Neural cell (in vitro differentiated cells): ENCODE data around the gene LDHD. TPM values are rescaled to one million over a fixed set of nuclear protein-coding genes. Genes with fewer than 3 reads are reported as not detected.

Experiments
- H2AFZ ChIP-seq: fragments of 200-600, 300-800 bp; sonication (generic), shearing (Covaris generic); 2 replicates; pipeline ENCODE4 v1.6.0; 2014; ENCODE audit warnings: low read depth, mild to moderate bottlenecking, antibody characterized with exemption, low read length, moderate library complexity
- H3F3A ChIP-seq: fragments of 200-600 bp; shearing (Covaris generic); 2 replicates; pipeline ENCODE4 v1.6.1; 2016; ENCODE audit warnings: mild to moderate bottlenecking, moderate library complexity, mixed read lengths, antibody characterized with exemption, low read length; ENCODE audit not compliant: insufficient read depth, poor library complexity, severe bottlenecking
- H3K27ac ChIP-seq: fragments of 200-600, 300-800 bp; sonication (generic), shearing (Covaris generic); 2 replicates; pipeline ENCODE4 v1.5.1; 2014; ENCODE audit warnings: mild to moderate bottlenecking, low read length, moderate library complexity
- H3K27me3 ChIP-seq: fragments of 300-800, 200-600 bp; sonication (generic), shearing (Covaris generic); 2 replicates; pipeline ENCODE4 v1.6.0; 2014; ENCODE audit warnings: mild to moderate bottlenecking, low read depth, low read length, moderate library complexity; ENCODE audit not compliant: insufficient read depth
- H3K36me3 ChIP-seq: fragments of 300-800, 200-600 bp; sonication (generic), shearing (Covaris generic); 2 replicates; pipeline ENCODE4 v1.5.1; 2014; ENCODE audit warnings: mild to moderate bottlenecking, antibody characterized with exemption, low read length, moderate library complexity; ENCODE audit not compliant: insufficient read depth
- H3K4me2 ChIP-seq: fragments of 300-800, 200-600 bp; sonication (generic), shearing (Covaris generic); 2 replicates; pipeline ENCODE4 v1.6.0; 2014; ENCODE audit warnings: mild to moderate bottlenecking, low read length
- H3K4me3 ChIP-seq: fragments of 300-800, 200-600 bp; sonication (generic), shearing (Covaris generic); 2 replicates; pipeline ENCODE4 v1.5.1; 2014; ENCODE audit warnings: mild to moderate bottlenecking, low read length, moderate library complexity
- H3K79me2 ChIP-seq: fragments of 200-600 bp; shearing (Covaris generic); replicated peaks from 2 replicates; pipeline ENCODE4 v1.6.0; 2014; ENCODE audit warnings: mild to moderate bottlenecking, low read length, moderate library complexity; ENCODE audit not compliant: insufficient read depth
- H3K9ac ChIP-seq: fragments of 300-800, 200-600 bp; sonication (generic), shearing (Covaris generic); 2 replicates; pipeline ENCODE4 v1.6.1; 2016; ENCODE audit warnings: mild to moderate bottlenecking, low read length, mixed read lengths
- H3K9me2 ChIP-seq: fragments of 200-600 bp; shearing (Covaris generic); 2 replicates; pipeline ENCODE4 v1.6.1; 2016; ENCODE audit warnings: mild to moderate bottlenecking, low read length, mixed read lengths; ENCODE audit not compliant: insufficient read depth
- H3K9me3 ChIP-seq: fragments of 200-600, 300-800 bp; sonication (generic), shearing (Covaris generic); 2 replicates; pipeline ENCODE4 v1.6.1; 2016; ENCODE audit warnings: mild to moderate bottlenecking, mixed run types, low read length, moderate library complexity, mixed read lengths
- H4K20me1 ChIP-seq: fragments of 200-600 bp; shearing (Covaris generic); 2 replicates; pipeline ENCODE4 v1.6.1; 2016; ENCODE audit warnings: mild to moderate bottlenecking, mixed run types; ENCODE audit not compliant: insufficient read depth
- EP300 ChIP-seq: fragments of 450-650 bp; conservative IDR thresholded peaks from 2 replicates; pipeline ENCODE4 v1.6.1; 2014; ENCODE audit warnings: antibody characterized with exemption, mild to moderate bottlenecking, moderate library complexity; ENCODE audit not compliant: poor library complexity, severe bottlenecking
- EZH2 ChIP-seq: fragments of 200-600, 300-800 bp; shearing (Covaris generic), sonication (generic); IDR thresholded peaks from 2 replicates; pipeline ENCODE4 v1.6.1; 2014; ENCODE audit warnings: antibody characterized with exemption, low read length, borderline replicate concordance, mild to moderate bottlenecking; ENCODE audit not compliant: insufficient read depth, poor library complexity, severe bottlenecking
- MXI1 ChIP-seq: fragments of 450-650 bp; conservative IDR thresholded peaks from 2 replicates; pipeline ENCODE4 v1.6.1; 2014; ENCODE audit warnings: antibody characterized with exemption, mild to moderate bottlenecking; ENCODE audit not compliant: poor library complexity, severe bottlenecking
- POLR2AphosphoS5 ChIP-seq: IDR thresholded peaks from 2 replicates; pipeline ENCODE4 v1.6.1; 2012
- RAD21 ChIP-seq: fragments of 450-650 bp; conservative IDR thresholded peaks from 2 replicates; pipeline ENCODE4 v1.6.1; 2014; ENCODE audit warnings: antibody characterized with exemption, mild to moderate bottlenecking, moderate library complexity
- SMC3 ChIP-seq: fragments of 450-650 bp; conservative IDR thresholded peaks from 2 replicates; pipeline ENCODE4 v1.6.1; 2014; ENCODE audit warnings: antibody characterized with exemption, mild to moderate bottlenecking, moderate library complexity; ENCODE audit not compliant: poor library complexity
- TAF1 ChIP-seq: IDR thresholded peaks from 2 replicates; pipeline ENCODE4 v1.6.1; 2012; ENCODE audit warnings: low read depth
- polyA plus RNA-seq: library from polyadenylated mRNA; depleted of rRNA; stranded (reverse); fragments of >200 nt; gene quantifications from 2 replicates; pipeline ENCODE4 v1.2.3, GENCODE V29; 2014
- TF ChIP-seq, protein P1 (sequence below): IDR thresholded peaks from 2 replicates; pipeline ENCODE4 v1.6.1; 2012; ENCODE audit warnings: borderline replicate concordance
- TF ChIP-seq, protein P2 (sequence below): fragments of 450-650 bp; IDR thresholded peaks from 2 replicates; pipeline ENCODE4 v1.5.1; 2014; ENCODE audit warnings: antibody characterized with exemption, mild to moderate bottlenecking, moderate library complexity; ENCODE audit not compliant: poor library complexity, severe bottlenecking

LDHD gene
- polyA plus RNA-seq, 1 donor from 2014 or later, result not detected

DNA sequence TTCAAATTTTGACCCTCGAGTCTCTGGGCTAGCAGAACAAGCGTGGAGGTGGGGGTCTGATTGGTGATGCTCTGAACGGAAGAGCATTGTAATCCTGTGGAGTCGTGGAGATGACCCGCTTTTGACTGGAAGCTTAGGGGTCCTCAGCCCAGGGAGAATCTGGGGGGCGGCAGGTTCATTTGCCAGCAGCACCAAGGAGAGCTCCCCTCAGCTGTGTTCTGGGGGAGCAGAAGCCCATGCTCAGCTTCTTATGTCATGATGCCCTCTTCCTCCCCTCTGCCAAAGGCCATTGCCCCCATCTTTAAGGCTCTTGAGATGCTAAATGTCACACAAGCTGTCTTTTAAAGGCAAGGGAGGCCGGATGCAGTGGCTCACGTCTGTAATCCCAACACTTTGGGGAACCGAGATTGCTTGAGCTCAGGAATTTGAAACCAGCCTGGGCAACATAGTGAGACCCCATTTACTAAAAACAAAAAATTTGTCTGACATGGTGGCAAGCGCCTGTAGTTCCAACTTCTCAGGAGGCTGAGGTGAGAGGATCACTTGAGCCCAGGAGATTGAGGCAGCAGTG lies 19.3 kb downstream of the LDHD start:
- Histone ChIP-seq H3K9ac (no peak overlapping the region), H3K27ac (no peak overlapping the region), H3K79me2 (peaks cover 3% of the 10 kb centered on the region), H3K4me2 (no peak overlapping the region), H3K9me3 (no peaks in the 10 kb centered on the region), H2AFZ (no peak overlapping the region), H3F3A (no peaks in the 10 kb centered on the region), H4K20me1 (no peaks in the 10 kb centered on the region), H3K27me3 (no peaks in the 10 kb centered on the region), H3K36me3 (no peaks in the 10 kb centered on the region), H3K9me2 (no peaks in the 10 kb centered on the region), H3K4me3 (no peak overlapping the region)
- TF ChIP-seq EZH2 (no peak), RAD21 (no peak), POLR2AphosphoS5 (no peak), SMC3 (no peak), TAF1 (no peak), EP300 (no peak), MXI1 (no peak)
- TF ChIP-seq, protein P1, sequence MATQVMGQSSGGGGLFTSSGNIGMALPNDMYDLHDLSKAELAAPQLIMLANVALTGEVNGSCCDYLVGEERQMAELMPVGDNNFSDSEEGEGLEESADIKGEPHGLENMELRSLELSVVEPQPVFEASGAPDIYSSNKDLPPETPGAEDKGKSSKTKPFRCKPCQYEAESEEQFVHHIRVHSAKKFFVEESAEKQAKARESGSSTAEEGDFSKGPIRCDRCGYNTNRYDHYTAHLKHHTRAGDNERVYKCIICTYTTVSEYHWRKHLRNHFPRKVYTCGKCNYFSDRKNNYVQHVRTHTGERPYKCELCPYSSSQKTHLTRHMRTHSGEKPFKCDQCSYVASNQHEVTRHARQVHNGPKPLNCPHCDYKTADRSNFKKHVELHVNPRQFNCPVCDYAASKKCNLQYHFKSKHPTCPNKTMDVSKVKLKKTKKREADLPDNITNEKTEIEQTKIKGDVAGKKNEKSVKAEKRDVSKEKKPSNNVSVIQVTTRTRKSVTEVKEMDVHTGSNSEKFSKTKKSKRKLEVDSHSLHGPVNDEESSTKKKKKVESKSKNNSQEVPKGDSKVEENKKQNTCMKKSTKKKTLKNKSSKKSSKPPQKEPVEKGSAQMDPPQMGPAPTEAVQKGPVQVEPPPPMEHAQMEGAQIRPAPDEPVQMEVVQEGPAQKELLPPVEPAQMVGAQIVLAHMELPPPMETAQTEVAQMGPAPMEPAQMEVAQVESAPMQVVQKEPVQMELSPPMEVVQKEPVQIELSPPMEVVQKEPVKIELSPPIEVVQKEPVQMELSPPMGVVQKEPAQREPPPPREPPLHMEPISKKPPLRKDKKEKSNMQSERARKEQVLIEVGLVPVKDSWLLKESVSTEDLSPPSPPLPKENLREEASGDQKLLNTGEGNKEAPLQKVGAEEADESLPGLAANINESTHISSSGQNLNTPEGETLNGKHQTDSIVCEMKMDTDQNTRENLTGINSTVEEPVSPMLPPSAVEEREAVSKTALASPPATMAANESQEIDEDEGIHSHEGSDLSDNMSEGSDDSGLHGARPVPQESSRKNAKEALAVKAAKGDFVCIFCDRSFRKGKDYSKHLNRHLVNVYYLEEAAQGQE, result no peak
- TF ChIP-seq, protein P2, sequence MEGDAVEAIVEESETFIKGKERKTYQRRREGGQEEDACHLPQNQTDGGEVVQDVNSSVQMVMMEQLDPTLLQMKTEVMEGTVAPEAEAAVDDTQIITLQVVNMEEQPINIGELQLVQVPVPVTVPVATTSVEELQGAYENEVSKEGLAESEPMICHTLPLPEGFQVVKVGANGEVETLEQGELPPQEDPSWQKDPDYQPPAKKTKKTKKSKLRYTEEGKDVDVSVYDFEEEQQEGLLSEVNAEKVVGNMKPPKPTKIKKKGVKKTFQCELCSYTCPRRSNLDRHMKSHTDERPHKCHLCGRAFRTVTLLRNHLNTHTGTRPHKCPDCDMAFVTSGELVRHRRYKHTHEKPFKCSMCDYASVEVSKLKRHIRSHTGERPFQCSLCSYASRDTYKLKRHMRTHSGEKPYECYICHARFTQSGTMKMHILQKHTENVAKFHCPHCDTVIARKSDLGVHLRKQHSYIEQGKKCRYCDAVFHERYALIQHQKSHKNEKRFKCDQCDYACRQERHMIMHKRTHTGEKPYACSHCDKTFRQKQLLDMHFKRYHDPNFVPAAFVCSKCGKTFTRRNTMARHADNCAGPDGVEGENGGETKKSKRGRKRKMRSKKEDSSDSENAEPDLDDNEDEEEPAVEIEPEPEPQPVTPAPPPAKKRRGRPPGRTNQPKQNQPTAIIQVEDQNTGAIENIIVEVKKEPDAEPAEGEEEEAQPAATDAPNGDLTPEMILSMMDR, result no peak

DNA sequence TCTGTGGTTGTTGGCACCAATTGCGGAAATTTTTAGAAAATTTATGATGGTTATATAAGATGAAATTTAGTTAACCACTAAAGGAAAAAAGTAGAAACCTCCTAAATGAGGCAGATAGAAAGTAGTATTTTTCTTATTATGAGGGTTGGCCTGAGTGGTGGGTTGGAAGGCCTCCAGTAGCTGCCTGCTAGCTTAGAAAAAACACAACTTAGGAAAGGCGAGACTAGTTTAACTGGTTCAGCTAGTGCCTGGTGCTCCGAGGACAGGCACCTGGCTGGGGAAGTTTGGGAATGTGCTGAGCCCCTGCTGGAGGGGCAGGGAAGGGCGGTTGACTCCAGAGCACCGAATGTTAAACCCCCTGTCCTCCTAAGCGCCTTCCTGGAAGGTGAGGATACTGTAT lies 19.9 kb downstream of the LDHD start:
- no peaks in the 10 kb centered on the region for H3F3A ChIP-seq
- no peaks in the 10 kb centered on the region for H3K9me3 ChIP-seq
- H3K27me3 ChIP-seq, result no peaks in the 10 kb centered on the region
- H3K27ac ChIP-seq, result no peak overlapping the region
- H3K4me2 ChIP-seq, result no peak overlapping the region
- TF ChIP-seq RAD21, result no peak
- no peak for TF ChIP-seq SMC3
- TF ChIP-seq TAF1, result no peak
- TF ChIP-seq, protein P2, result no peak
- TF ChIP-seq EZH2, result no peak
- TF ChIP-seq POLR2AphosphoS5, result no peak
- no peak for TF ChIP-seq EP300
- TF ChIP-seq MXI1, result no peak
- no peaks in the 10 kb centered on the region for H3K9me2 ChIP-seq
- no peak overlapping the region for H3K9ac ChIP-seq
- no peak overlapping the region for H2AFZ ChIP-seq
- no peaks in the 10 kb centered on the region for H4K20me1 ChIP-seq
- peaks cover 3% of the 10 kb centered on the region for H3K79me2 ChIP-seq
- H3K4me3 ChIP-seq, result no peak overlapping the region
- no peaks in the 10 kb centered on the region for H3K36me3 ChIP-seq
